Left lung (tissue), 10 donors: ENCODE data around the gene AP1AR. TPM values are rescaled to one million over a fixed set of nuclear protein-coding genes. Genes with fewer than 3 reads are reported as not detected.

Experiments used
- ATAC-seq: fragments of 200-7000 bp; cut with Tn5 transposase; one replicate; pipeline ENCODE4 v1.9.1; 2020; ENCODE audit warnings: moderate library complexity
- DNase-seq, 4 donors: peaks; one replicate each; pipeline ENCODE4 v3.0.0-alpha.2; 2013 to 2020
- H3K27ac ChIP-seq, 2 donors: fragments of 200-600 bp; sonication (generic) in 1 of 2; one replicate each; pipeline versions ENCODE4 v1.5.0 to v1.8.0; 2020 to 2021
- H3K27me3 ChIP-seq, 2 donors: fragments of 200-600 bp; sonication (generic) in 1 of 2; one replicate each; pipeline versions ENCODE4 v1.5.0 to v1.8.0; 2020 to 2021
- H3K36me3 ChIP-seq, 2 donors: fragments of 200-600 bp; sonication (generic) in 1 of 2; one replicate each; pipeline versions ENCODE4 v1.5.0 to v1.8.0; 2020 to 2021
- H3K4me1 ChIP-seq, 2 donors: fragments of 200-600 bp; one replicate each; pipeline ENCODE4 v1.8.0; 2021
- H3K4me3 ChIP-seq, 2 donors: fragments of 200-600 bp; sonication (generic) in 1 of 2; one replicate each; pipeline versions ENCODE4 v1.5.0 to v1.8.0; 2020 to 2021; ENCODE audit warnings: mild to moderate bottlenecking in 1 of 2
- H3K9me3 ChIP-seq, 2 donors: fragments of 200-600 bp; sonication (generic) in 1 of 2; one replicate each; pipeline versions ENCODE4 v1.5.0 to v1.8.0; 2020 to 2021
- CTCF ChIP-seq, 2 donors: fragments of 200-600 bp; sonication (generic) in 1 of 2; IDR thresholded peaks; one replicate each; pipeline versions ENCODE4 v1.5.0 to v1.8.0; 2021; ENCODE audit warnings: antibody characterized with exemption in 2 of 2
- intact Hi-C, 2 donors: fragments of 100-400 bp; cut with DNase I; formaldehyde crosslinking; loops; one replicate each; pipeline versions ENCODE4 v1.11.2 to v1.14.2; 2022
- polyA plus RNA-seq, 6 donors: library from polyadenylated mRNA; unstranded; fragments of 120-200 nt; gene quantifications; one replicate each; pipeline ENCODE4 v1.2.1, GENCODE V29; 2013; ENCODE audit not compliant: insufficient read length in 6 of 6
- total RNA-seq, 2 donors: library from RNA; stranded (reverse); fragmentation: NEBNext Ultra II Directional; extraction: Animal tissue kit (Norgen Biotek cat#: 25700); gene quantifications; one replicate each; pipeline ENCODE4 v1.2.1, GENCODE V29; 2021
- donor health status: DM: no; HTN: yes; CAD: no.
- donor health status: DM: no; HTN: no; CAD: no.

AP1AR gene
- total and polyA plus RNA-seq, 8 donors: 15.8 to 34.9 (median 29.6) TPM

- Histone ChIP-seq H3K4me3 (no peak overlapping the region), H3K27me3 (no peaks in the 10 kb centered on the region), H3K9me3 (peaks cover 0 to 8% of the 10 kb centered on the region in 2 donors), H3K4me1 (no peaks in the 10 kb centered on the region), H3K36me3 (no peaks in the 10 kb centered on the region), H3K27ac (no peak overlapping the region)
- TF ChIP-seq CTCF (IDR thresholded peaks at IDR 0.05): no peak
- ATAC-seq: no peak
- intact Hi-C loops: no loop called here
- DNase-seq: no peak
These were observed 9.2 kb upstream of the AP1AR start for GRCh38 chr4:112222219-112222955.

- TF ChIP-seq CTCF (IDR thresholded peaks at IDR 0.05): no peak
- ATAC-seq: no peak
- H3K36me3 ChIP-seq: no peaks in the 10 kb centered on the region
- H3K4me1 ChIP-seq: peaks cover 0 to under 1% of the 10 kb centered on the region in 2 donors
- intact Hi-C loops: no loop called here
- no peak overlapping the region for H3K27ac ChIP-seq
- H3K9me3 ChIP-seq: peaks cover 0 to 8% of the 10 kb centered on the region in 2 donors
- no peak for DNase-seq
- H3K27me3 ChIP-seq: no peaks in the 10 kb centered on the region
- no peak overlapping the region for H3K4me3 ChIP-seq
These were observed 6.4 kb upstream of the AP1AR start for GRCh38 chr4:112225157-112225556.

GRCh38 chr4:112230879-112231778 is 458 bp upstream of the AP1AR start:
- intact Hi-C loops: no loop called here
- peak; percentile 98 for ATAC-seq
- DNase-seq: peak; percentile 98 to 100 (median 98)
- peak in 1 of 2 donors; percentile 3 for TF ChIP-seq CTCF (IDR thresholded peaks at IDR 0.05)
- no peaks in the 10 kb centered on the region for H3K27me3 ChIP-seq
- no peaks in the 10 kb centered on the region for H3K36me3 ChIP-seq
- peak overlapping the region; percentile 96 to 98 for H3K27ac ChIP-seq
- H3K4me1 ChIP-seq: peaks cover 0 to 25% of the 10 kb centered on the region in 2 donors
- peak overlapping the region; percentile 95 to 97 for H3K4me3 ChIP-seq
- no peaks in the 10 kb centered on the region for H3K9me3 ChIP-seq

GRCh38 chr4:112234952-112235609 is 3.5 kb downstream of the AP1AR start:
- H3K4me1 ChIP-seq: peaks cover 0 to 25% of the 10 kb centered on the region in 2 donors
- H3K36me3 ChIP-seq: no peaks in the 10 kb centered on the region
- no peak overlapping the region for H3K4me3 ChIP-seq
- peak; percentile 74 to 76 for TF ChIP-seq CTCF (IDR thresholded peaks at IDR 0.05)
- no peaks in the 10 kb centered on the region for H3K9me3 ChIP-seq
- intact Hi-C loops: loop anchor here in 1 of 2 donors (5.0 kb wide), 1 partner anchor 138 kb away; no protein-coding TSS in a partner anchor
- no peaks in the 10 kb centered on the region for H3K27me3 ChIP-seq
- no peak overlapping the region for H3K27ac ChIP-seq
- ATAC-seq (no peak), DNase-seq (peak in 3 of 4 donors; percentile 52 to 73 (median 53))
